Stimulated activated memory B cell treated with anti-CD40 and anti-IgM and Interleukin-4, amounts not matched to agents 10 μg/mL and 1 μg/mL and 100 μg/mL, for 72 hours (primary cell): Measurements from ENCODE around the gene TMEM205.

Experiments
- ATAC-seq: fragments of 150-1000 bp; cut with Tn5 transposase; 2 replicates; pipeline ENCODE4 v1.10.0; 2021
- H3K27ac Mint-ChIP-seq: one replicate; pipeline ENCODE4 v1.8.0; 2022; ENCODE audit warnings: mild to moderate bottlenecking, mixed read lengths
- H3K27me3 Mint-ChIP-seq: one replicate; pipeline ENCODE4 v1.8.0; 2022; ENCODE audit warnings: mixed read lengths
- H3K36me3 Mint-ChIP-seq: one replicate; pipeline ENCODE4 v1.8.0; 2022; ENCODE audit warnings: mixed read lengths
- H3K4me1 Mint-ChIP-seq: one replicate; pipeline ENCODE4 v1.8.0; 2022; ENCODE audit warnings: mixed read lengths
- H3K4me3 Mint-ChIP-seq: one replicate; pipeline ENCODE4 v1.8.0; 2022; ENCODE audit warnings: mild to moderate bottlenecking, moderate library complexity, mixed read lengths
- H3K9me3 Mint-ChIP-seq: one replicate; pipeline ENCODE4 v1.8.0; 2022; ENCODE audit warnings: mixed read lengths

TMEM205 gene

DNA sequence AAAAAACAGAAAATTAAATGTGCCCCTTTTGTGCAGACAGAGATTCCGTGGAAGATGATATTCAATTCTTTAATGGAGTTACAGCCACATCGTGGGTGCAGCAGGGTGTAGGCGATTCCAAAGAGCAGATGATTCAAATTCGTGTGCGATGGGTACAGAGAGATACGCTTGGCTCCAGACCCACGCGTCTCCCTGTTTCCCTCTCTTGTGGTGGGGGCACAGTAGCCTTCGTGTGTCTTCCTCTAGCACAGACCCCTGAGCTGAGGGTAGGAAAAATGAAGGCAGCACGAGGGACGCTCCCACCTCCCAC is 45.3 kb downstream of the TMEM205 start:
- peaks cover 30% of the 10 kb centered on the region for H3K27me3 Mint-ChIP-seq
- H3K4me1 Mint-ChIP-seq = no peaks in the 10 kb centered on the region
- H3K4me3 Mint-ChIP-seq = no peak overlapping the region
- H3K36me3 Mint-ChIP-seq = no peaks in the 10 kb centered on the region
- no peaks in the 10 kb centered on the region for H3K9me3 Mint-ChIP-seq
- no peak for ATAC-seq
- no peak overlapping the region for H3K27ac Mint-ChIP-seq

DNA sequence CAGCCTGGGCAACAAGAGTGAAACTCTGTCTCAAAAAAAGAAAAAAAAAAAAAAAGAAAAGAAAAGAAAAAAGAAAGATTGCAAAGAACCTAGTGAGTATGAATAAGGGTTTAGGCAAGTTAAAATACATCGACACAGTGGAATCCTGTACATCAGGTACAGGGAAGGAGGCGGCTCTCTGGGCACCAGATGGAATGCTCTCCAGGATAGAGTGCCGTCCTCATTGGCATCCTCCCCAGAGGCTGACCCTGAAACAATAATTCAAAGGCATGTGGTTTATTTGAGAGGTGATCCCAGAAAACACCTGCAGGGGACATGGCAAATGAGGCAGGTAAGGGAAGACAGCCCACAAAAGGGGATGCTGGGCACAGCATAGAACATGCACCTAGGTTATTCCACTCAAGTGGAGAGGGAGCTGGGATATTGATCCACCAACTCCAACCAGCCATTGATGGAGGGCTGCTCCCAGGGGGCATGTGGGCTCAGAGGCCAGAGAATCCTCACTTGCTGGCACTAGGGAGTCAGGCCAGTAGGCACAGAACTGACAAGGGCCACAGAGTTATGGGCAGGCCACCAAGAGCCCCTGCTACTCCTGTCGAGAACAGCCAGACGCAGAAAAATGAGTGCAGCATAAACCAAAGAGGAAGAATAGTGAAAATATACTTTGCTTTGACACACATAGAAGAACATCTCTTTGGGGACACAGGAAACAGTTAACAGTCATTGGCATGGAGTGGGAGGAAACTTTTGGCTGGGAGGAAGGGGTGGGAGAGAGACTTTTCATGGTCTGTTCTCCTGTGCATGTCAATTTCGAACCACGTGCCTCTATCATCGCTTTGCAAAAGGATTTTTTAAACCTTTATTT is 45.9 kb downstream of the TMEM205 start:
- no peaks in the 10 kb centered on the region for H3K36me3 Mint-ChIP-seq
- no peaks in the 10 kb centered on the region for H3K4me1 Mint-ChIP-seq
- no peak overlapping the region for H3K4me3 Mint-ChIP-seq
- no peak overlapping the region for H3K27ac Mint-ChIP-seq
- no peak for ATAC-seq
- peaks cover 30% of the 10 kb centered on the region for H3K27me3 Mint-ChIP-seq
- H3K9me3 Mint-ChIP-seq = no peaks in the 10 kb centered on the region

GRCh38 chr19:11296264-11296663 is 49.8 kb downstream of the TMEM205 start:
- peaks cover 10% of the 10 kb centered on the region for H3K4me1 Mint-ChIP-seq

GRCh38 chr19:11295665-11296245 is 50.3 kb downstream of the TMEM205 start, which contains the start of gene TSPAN16:
Gene TSPAN16 (plus strand): TSS chr19:11296160. CDS start chr19:11296298, 138 bp downstream.
- Mint-ChIP-seq H3K27me3 (peaks cover 42% of the 10 kb centered on the region), H3K4me3 (no peak within 1 kb of the TSS), H3K9me3 (no peaks in the 10 kb centered on the region), H3K4me1 (peaks cover 10% of the 10 kb centered on the region), H3K27ac (no peak within 1 kb of the TSS), H3K36me3 (no peaks in the 10 kb centered on the region)
- ATAC-seq = no peak

More at GRCh38 chr19:11296264-11296663, 49.8 kb downstream of the TMEM205 start:
- Mint-ChIP-seq H3K27me3 (peaks cover 43% of the 10 kb centered on the region), H3K27ac (no peak overlapping the region), H3K4me3 (no peak overlapping the region), H3K9me3 (no peaks in the 10 kb centered on the region), H3K36me3 (no peaks in the 10 kb centered on the region)
- ATAC-seq = no peak

- ATAC-seq = no peak
- H3K4me1 Mint-ChIP-seq = peaks cover 10% of the 10 kb centered on the region
- H3K9me3 Mint-ChIP-seq = no peaks in the 10 kb centered on the region
- peaks cover 37% of the 10 kb centered on the region for H3K27me3 Mint-ChIP-seq
- H3K4me3 Mint-ChIP-seq = no peak overlapping the region
- no peaks in the 10 kb centered on the region for H3K36me3 Mint-ChIP-seq
- no peak overlapping the region for H3K27ac Mint-ChIP-seq
These were observed 50.9 kb downstream of the TMEM205 start for GRCh38 chr19:11295180-11295579.

- H3K27ac Mint-ChIP-seq = no peak overlapping the region
These were observed 52.4 kb downstream of the TMEM205 start for GRCh38 chr19:11293433-11294389.

More at GRCh38 chr19:11293433-11294389, 52.4 kb downstream of the TMEM205 start:
- no peaks in the 10 kb centered on the region for H3K9me3 Mint-ChIP-seq
- peak overlapping the region; percentile 19 for H3K4me3 Mint-ChIP-seq
- ATAC-seq = peak; percentile 94
- H3K27me3 Mint-ChIP-seq = peaks cover 35% of the 10 kb centered on the region
- H3K36me3 Mint-ChIP-seq = no peaks in the 10 kb centered on the region
- peaks cover 10% of the 10 kb centered on the region for H3K4me1 Mint-ChIP-seq
